Activated CD8-positive, alpha-beta memory T cell treated with anti-CD3 and anti-CD28 coated beads, Interleukin-2, amount 50 U/mL, for 48 hours (primary cell): ENCODE data around the gene OR51Q1.

ENCODE experiments used
- DNase-seq: peaks from one replicate; pipeline ENCODE4 v3.0.0-alpha.2; 2020

The OR51Q1 gene, protein sequence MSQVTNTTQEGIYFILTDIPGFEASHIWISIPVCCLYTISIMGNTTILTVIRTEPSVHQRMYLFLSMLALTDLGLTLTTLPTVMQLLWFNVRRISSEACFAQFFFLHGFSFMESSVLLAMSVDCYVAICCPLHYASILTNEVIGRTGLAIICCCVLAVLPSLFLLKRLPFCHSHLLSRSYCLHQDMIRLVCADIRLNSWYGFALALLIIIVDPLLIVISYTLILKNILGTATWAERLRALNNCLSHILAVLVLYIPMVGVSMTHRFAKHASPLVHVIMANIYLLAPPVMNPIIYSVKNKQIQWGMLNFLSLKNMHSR

DNA sequence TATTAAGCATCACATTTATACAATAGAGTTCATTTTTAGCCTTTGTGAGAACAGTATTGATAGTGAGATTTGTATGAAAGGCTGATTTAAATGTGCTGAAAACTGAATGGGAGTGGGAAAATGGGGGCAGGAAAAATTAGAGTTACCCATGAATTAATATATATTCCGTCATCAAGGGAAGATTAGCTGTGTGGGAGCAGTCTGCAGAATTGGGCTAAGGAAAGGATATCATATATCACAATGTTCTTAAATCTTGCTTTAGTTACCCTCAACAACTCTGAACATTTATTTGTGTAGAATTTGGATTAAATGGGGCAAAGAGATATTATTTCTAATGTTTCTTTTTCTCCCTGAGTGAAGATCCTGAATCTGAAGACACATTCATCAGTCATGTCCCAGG is at the start of gene OR51Q1:
Gene OR51Q1, plus strand, starts transcription at position 301 of the 400 bp plus-strand sequence. Its CDS starts 90 bp downstream, at position 391.
- no peak for DNase-seq

DNA sequence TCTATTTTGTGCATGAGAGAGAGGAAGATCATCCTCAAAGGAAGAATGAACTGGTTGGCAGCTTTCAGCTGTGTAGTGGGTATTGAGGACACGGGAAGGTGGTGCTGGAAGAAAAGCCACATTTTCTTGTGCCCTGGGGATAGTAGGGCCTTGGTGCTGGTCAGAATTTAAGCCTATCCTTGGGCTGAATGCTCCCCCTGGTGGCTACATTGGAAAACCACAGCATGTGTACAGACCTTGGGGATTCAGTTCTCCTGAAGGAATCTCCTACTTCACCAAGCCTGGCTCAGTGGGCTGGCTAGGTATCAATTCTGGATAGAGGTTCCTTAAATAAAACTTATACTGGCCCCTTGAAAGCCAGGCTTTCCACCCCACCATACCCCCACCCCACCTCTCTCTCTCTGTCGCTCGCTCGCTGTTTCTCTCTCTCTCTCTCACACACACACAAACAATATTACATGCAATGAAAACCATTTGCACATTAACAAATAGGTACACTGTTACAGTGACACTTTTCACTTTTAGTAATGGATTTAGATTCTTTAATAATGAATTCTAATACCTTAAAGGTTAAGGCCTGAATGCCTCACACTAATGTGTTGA is 41.1 kb upstream of the OR51Q1 start:
- DNase-seq, result peak; percentile 51

DNA sequence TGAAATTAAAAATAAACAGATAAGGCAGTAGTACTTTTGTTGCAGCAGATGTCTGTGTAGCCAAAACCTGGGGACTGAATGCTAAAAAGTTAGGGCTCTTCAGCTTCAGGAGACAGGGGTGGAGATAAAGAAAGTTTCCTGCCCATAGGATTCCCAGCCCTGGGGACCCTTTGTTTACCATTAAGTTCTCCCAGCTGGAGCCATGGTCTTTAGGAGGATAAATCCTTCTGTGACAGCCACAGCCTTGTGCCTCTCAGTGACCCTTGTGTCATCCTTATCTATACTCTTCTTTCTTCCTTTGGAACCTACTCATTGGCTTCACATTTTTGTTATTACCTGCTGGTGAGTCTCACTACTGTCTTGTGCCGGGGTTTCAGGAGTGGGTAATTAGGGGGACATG is 38.3 kb upstream of the OR51Q1 start, which contains the start of gene OR51M1:
Gene OR51M1, plus strand, starts transcription at position 237 of the 400 bp plus-strand sequence. CDS start 5,587 bp downstream, outside the sequence.
- DNase-seq, result no peak

DNA sequence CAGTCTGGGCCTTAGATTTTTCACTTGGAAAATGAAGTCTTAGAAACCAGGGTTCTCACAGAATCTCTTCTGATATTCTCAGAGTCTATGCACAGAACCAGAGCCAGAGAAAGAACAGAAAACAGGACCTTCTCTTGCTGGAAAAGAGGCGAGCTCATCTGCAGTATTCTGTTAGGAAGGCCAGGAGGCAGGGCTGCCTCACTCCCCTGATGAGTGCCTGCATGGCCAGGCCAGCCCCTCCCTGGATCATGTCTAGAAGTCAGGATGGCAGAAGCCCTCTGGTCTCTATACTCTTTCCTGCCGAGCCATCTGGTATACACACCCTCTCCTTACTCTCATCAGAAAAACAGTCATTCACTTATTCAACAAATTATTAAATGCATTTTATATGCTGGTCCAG is 37.6 kb upstream of the OR51Q1 start:
- no peak for DNase-seq

DNA sequence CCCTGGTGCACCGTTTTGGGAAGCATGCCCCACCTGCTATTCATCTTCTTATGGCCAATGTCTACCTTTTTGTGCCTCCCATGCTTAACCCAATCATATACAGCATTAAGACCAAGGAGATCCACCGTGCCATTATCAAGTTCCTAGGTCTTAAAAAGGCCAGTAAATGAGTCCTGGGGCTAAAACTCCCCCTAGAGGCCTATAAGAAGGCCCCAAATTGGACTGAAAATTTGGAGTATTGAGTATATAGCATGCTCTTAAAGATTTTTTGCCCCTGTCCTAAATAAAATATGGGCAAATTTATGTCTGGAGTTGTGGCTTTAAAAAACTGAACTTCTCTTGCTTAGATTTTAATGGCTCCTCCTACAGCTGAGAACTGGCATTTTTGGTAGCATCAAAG is 31.7 kb upstream of the OR51Q1 start:
- DNase-seq, result no peak

DNA sequence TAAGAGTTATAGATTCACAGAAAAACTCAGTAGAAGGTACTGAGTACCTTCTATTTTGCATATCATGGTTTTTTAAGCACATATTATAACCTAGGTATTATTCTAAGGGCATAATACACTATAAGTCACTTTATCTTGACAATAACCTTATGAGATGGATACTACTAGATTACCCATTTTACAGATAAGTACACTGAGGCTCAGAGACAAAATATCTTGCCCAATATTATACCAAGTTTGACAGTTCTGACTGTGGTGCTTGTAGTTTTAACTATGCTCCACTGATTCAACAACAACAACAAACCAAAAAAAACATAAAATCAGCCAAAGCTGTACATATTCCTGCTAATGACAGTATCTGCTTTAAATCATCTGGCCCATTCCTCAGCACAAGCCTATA is 27.8 kb upstream of the OR51Q1 start:
- DNase-seq, result no peak

DNA sequence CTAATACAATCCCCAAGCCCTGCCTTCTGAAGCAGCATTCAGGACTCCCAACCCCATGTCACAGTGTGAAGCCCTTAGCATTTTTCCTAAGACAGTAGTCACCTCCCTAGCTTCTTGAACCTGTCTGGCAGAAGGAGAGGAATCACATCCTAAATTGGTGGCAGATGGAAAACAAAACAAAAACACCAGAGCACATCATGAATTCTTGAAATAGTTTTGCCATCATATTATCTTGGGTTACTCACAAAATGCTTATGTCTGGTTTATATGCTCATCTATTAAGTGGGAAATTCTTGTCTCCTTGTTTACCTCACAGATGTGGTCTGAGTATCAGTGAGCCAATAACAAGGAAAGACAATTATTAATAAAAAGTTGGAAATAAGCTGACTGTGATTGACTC is 23.0 kb upstream of the OR51Q1 start:
- DNase-seq, result no peak

DNA sequence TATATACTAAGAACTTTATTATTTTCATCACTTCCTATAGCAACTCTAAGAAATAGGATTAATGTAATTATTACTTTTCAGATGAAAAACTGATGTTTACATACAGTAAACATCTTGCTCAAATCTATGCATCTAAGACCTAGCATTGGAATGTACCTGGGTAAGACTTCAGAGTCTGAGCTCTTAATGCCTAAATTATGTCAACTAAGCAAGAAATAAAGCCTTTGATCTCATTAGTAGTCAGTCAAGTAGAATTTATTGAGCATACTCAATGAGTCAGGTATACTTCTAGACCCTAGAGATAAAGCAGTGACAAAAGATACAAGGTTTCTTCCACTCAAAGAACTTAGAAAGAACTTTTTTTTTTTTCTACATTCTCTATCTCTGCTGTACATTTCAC is 16.7 kb upstream of the OR51Q1 start:
- no peak for DNase-seq

DNA sequence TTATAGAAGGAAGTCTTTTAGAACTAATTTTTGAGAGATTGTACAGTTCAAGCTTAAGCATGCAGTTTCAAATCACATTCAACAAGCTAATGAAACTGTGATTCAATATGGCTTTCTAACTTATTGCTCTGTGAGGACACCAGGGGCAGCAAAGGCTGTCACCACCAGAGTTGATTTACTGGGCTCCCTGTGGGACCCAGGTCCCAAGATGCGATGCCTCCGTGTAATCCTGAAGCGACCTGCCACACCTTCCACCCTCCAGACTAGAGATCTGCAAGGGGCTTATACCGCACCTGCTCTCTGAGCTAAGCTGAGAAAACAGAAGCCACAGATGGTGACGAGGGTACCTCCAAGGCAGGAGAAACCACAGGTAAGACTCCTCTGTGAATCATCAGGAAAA is 918 bp upstream of the OR51Q1 start:
- no peak for DNase-seq

DNA sequence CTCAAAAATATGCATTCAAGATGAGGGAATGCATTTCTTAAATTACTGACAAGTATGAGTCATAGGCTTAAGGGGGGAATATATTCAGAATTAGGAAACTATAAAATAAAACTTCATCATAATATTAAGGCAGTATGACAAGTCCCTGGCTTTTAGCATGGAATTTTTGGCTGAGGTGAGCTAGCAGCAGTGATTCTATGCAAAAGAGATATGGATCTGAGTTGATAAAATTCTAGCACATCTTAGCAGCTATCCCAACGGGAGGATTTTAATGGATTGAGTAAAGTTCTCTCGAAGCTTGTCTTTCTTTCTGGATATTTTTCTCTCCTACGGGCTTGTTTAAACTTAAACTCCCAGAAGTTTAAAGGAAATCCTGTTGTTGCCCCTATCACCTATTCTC is 1.2 kb downstream of the OR51Q1 start:
- DNase-seq, result no peak

DNA sequence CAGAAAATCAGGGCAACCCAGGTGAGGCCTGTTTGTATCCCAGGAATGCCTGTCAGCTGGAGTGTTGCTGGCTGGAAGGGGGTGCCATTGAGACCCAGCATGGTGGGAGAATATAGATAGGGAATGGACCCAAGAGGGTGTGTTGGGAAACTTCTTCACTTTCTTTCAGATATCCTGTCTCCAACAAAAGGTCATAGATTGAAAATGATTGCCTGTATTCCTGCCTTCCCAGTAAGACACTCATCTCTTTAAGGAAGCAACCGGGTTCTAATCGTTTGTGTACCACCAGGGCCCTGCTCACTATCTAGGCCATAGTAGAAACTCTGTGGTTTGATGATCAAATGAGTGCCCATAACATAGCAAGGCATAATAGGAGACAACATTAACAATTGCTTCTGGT is 19.5 kb downstream of the OR51Q1 start, which contains the start of gene OR51I1:
Gene OR51I1, minus strand, starts transcription at position 101 of the 400 bp plus-strand sequence. Its CDS starts 0 bp downstream, at position 101.
- no peak for DNase-seq

DNA sequence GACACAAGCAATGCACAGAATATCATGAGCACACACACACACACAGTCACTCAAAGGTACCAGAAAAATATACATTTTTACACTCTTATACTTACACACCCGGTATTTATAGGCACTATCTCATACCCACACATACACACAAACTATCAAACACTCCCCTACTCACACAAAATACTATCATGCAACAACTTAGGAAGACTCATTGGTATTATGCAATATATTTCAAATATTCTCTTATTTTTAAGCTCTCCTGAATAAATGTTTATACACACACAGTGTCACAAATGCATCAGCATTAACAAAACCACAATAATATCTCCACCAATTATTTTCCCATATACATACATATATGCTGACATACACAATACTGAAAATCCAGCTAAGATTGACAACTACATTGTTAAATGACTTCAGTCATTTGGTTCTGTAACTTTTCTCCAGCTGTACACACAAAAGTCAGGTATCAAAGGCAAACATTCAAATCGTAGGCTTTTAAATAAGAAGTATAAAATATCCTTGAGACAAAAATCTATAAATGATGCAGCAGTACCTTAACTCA is 22.0 kb downstream of the OR51Q1 start:
- no peak for DNase-seq

DNA sequence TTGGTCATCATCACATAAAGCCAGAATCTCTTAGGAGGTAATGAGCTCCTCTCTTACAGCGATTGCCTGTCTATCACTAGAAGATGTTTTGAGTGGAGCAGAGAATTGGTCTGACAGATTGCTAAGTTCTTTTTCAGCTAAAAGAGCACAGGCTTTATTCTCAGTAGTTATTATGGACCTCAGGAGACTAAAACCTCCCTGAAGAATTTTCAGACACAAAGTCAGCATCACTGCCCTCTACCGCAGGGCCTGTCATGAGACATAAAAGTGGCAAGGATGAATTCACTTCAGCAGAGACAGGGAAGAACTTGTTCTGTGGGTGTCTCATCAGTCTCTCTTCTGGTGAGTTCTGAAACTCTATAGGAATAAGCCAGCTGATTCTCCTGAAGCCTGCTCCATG is 27.1 kb downstream of the OR51Q1 start, which contains the start of gene OR51I2:
Gene OR51I2, plus strand, starts transcription at position 301 of the 400 bp plus-strand sequence. CDS start 4,166 bp downstream, outside the sequence.
- DNase-seq, result no peak

DNA sequence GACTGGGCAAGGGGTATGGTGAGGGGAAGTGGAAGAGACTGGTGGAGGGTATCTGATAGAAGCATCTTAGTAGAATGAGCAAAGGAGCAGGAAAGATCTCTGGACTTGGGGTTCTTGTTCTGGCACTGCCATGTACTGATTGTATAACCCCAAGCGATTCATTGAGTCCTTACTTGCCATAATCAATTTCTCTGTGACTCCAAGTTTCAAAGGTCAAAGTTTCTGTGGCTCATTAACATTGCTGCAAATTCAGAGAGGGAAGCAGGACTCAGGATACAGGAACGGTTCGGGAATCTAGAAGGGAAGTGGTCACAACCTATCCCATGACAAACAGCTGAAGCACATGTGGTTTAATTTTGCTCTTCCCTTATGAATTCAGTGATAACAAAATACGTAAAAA is 27.5 kb downstream of the OR51Q1 start:
- no peak for DNase-seq

DNA sequence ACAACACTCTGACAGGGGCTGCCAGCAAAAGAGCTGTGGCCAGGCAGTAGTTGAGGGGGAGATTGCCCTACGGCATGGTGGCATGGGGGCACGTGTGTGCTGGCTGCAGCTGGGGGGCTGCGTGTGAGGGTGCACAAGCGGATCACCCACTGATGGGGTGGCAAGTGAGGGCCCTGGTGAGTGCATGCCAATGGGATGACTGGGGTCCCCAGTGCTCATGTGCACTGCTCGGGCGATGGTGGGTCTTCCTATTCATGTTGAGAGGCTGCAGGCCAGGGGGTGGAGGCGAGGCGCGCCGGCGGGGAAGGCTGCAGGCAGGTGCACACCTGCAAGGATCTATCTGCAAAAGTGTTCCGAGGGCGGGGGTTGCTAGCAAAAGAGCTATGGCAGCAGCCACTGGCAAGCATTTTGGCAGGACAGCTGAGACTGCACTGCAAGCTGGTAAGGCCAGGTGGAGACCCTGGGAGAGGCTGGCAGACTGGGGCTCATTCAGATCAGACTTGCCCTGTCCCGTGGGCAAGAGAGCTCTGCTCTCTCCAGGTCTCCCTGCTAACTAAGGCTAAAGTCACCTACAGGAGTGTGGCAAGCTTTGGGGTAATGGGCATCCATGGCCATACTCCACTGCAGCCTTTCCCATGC is 39.2 kb downstream of the OR51Q1 start:
- no peak for DNase-seq

DNA sequence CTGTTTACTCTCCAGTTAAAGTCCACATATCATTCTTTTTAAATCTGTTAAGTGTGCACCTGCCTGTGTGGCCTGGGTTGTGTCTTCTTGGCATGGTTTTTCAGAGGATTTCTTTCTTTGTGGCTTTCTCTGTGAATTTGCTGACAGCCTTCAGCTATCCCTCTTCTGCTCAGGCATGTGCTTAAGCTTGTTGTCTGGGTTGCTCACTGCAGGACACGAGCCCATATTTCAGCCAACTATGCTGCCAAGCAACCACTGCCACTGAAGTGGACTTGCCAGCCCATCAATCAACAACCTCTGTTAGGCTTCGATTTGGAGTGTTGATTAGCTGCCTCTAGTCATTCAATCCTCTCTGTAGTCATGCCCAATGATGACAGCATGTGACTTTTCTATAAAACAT is 45.6 kb downstream of the OR51Q1 start:
- DNase-seq, result no peak
